ENCODE results near the gene EIF4G3.

DNA sequence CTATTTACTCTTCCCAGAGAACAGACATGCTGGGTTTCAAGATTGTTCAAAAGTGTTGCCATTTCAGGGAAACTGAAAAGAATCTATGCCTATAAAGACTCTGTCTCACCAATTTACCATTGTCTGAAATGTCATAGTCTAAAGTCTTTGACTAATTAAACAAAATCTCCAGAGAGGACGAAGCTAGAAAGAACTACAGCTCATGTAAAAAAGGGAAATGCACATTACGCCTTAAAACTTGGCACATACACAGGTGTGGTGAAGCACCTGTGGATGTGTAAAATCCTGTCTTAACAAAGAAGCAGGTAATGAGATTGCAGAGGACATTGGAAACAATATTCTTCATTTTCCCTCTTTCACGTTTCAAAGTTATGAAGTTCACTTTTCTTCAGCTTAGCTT is 130.6 kb downstream of the EIF4G3 start:
- TF ChIP-seq POLR2A (IDR thresholded peaks at IDR 0.05): no peak
- TF ChIP-seq, protein P1, sequence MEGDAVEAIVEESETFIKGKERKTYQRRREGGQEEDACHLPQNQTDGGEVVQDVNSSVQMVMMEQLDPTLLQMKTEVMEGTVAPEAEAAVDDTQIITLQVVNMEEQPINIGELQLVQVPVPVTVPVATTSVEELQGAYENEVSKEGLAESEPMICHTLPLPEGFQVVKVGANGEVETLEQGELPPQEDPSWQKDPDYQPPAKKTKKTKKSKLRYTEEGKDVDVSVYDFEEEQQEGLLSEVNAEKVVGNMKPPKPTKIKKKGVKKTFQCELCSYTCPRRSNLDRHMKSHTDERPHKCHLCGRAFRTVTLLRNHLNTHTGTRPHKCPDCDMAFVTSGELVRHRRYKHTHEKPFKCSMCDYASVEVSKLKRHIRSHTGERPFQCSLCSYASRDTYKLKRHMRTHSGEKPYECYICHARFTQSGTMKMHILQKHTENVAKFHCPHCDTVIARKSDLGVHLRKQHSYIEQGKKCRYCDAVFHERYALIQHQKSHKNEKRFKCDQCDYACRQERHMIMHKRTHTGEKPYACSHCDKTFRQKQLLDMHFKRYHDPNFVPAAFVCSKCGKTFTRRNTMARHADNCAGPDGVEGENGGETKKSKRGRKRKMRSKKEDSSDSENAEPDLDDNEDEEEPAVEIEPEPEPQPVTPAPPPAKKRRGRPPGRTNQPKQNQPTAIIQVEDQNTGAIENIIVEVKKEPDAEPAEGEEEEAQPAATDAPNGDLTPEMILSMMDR (IDR thresholded peaks at IDR 0.05): no peak

Measured in lower leg skin (tissue), 3 donors.